ENCODE data around the gene IWS1.

GRCh38 chr2:127569666-127570065 is 43.4 kb upstream of the IWS1 start:
- TF ChIP-seq, protein P1, sequence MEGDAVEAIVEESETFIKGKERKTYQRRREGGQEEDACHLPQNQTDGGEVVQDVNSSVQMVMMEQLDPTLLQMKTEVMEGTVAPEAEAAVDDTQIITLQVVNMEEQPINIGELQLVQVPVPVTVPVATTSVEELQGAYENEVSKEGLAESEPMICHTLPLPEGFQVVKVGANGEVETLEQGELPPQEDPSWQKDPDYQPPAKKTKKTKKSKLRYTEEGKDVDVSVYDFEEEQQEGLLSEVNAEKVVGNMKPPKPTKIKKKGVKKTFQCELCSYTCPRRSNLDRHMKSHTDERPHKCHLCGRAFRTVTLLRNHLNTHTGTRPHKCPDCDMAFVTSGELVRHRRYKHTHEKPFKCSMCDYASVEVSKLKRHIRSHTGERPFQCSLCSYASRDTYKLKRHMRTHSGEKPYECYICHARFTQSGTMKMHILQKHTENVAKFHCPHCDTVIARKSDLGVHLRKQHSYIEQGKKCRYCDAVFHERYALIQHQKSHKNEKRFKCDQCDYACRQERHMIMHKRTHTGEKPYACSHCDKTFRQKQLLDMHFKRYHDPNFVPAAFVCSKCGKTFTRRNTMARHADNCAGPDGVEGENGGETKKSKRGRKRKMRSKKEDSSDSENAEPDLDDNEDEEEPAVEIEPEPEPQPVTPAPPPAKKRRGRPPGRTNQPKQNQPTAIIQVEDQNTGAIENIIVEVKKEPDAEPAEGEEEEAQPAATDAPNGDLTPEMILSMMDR (conservative IDR thresholded peaks at IDR 0.05 in 1 of 2, IDR thresholded peaks at IDR 0.05 in 1 of 2; ENCODE audit: extremely low read depth in 1 of 2, insufficient read depth in 1 of 2, low read depth in 1 of 2, low read length in 2 of 2): no peak
- TF ChIP-seq EZH2 (IDR thresholded peaks at IDR 0.05; ENCODE audit: borderline replicate concordance, low read length): no peak
